ENCODE measurements around the gene TTLL11.

The TTLL11 gene

DNA sequence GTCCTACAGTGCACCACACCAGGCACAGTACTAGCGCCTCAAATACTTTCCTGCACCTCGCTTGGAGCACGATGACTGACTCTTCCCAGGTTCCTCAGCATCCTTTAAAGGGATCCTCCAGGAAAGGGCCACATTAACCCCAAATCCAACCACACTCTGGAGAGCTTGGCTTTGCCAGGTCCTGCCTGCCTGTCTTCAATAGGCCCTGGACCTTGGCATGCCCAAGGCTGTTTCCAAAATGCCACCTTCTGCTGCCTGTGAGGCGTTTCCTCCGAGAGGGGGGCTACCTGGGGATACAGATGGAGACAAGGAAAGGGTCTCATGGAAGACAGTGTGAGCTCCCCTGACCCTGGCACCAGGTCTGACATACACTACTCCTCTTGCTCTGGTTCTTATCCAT lies 271.8 kb downstream of the TTLL11 start:
- H3K27ac ChIP-seq (ENCODE audit: low read depth, low read length): no peak overlapping the region
- no peaks in the 10 kb centered on the region for H3K27me3 ChIP-seq (ENCODE audit: control insufficient read depth, low read length)
- no peaks in the 10 kb centered on the region for H3K9me3 ChIP-seq (ENCODE audit: control insufficient read depth, insufficient read depth, low read length)
- no peak overlapping the region for H3K4me2 ChIP-seq (ENCODE audit: low read length)
- TF ChIP-seq, protein P1, sequence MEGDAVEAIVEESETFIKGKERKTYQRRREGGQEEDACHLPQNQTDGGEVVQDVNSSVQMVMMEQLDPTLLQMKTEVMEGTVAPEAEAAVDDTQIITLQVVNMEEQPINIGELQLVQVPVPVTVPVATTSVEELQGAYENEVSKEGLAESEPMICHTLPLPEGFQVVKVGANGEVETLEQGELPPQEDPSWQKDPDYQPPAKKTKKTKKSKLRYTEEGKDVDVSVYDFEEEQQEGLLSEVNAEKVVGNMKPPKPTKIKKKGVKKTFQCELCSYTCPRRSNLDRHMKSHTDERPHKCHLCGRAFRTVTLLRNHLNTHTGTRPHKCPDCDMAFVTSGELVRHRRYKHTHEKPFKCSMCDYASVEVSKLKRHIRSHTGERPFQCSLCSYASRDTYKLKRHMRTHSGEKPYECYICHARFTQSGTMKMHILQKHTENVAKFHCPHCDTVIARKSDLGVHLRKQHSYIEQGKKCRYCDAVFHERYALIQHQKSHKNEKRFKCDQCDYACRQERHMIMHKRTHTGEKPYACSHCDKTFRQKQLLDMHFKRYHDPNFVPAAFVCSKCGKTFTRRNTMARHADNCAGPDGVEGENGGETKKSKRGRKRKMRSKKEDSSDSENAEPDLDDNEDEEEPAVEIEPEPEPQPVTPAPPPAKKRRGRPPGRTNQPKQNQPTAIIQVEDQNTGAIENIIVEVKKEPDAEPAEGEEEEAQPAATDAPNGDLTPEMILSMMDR (IDR thresholded peaks at IDR 0.05; ENCODE audit: low read depth, low read length, poor library complexity, severe bottlenecking): no peak
- TF ChIP-seq EZH2phosphoT487 (IDR thresholded peaks at IDR 0.05; ENCODE audit: borderline replicate concordance, low read length): no peak
- H4K20me1 ChIP-seq (ENCODE audit: control insufficient read depth, insufficient read depth, low read depth, low read length): no peaks in the 10 kb centered on the region
- no peak overlapping the region for H3K4me3 ChIP-seq (ENCODE audit: low read length)
- no peaks in the 10 kb centered on the region for H3F3A ChIP-seq (ENCODE audit: control insufficient read depth, insufficient read depth)
- no peaks in the 10 kb centered on the region for H3K36me3 ChIP-seq (ENCODE audit: control insufficient read depth, low read length)
- no peaks in the 10 kb centered on the region for H3K79me2 ChIP-seq (ENCODE audit: control insufficient read depth, low read length)
- H3K4me1 ChIP-seq (ENCODE audit: control insufficient read depth, low read length): peaks cover 19% of the 10 kb centered on the region
- H3K9me2 ChIP-seq (replicated peaks; ENCODE audit: control insufficient read depth, low read length): no peaks in the 10 kb centered on the region

GRCh38 chr9:121820286-121821005 lies 272.7 kb downstream of the TTLL11 start:
- Histone ChIP-seq H3K4me3 (ENCODE audit: low read length) (no peak overlapping the region), H4K20me1 (ENCODE audit: control insufficient read depth, insufficient read depth, low read depth, low read length) (no peaks in the 10 kb centered on the region), H3K4me1 (ENCODE audit: control insufficient read depth, low read length) (peaks cover 19% of the 10 kb centered on the region), H3K79me2 (ENCODE audit: control insufficient read depth, low read length) (no peaks in the 10 kb centered on the region), H3K9me2 (replicated peaks; ENCODE audit: control insufficient read depth, low read length) (no peaks in the 10 kb centered on the region), H3K9me3 (ENCODE audit: control insufficient read depth, insufficient read depth, low read length) (no peaks in the 10 kb centered on the region), H3K27ac (ENCODE audit: low read depth, low read length) (no peak overlapping the region), H3F3A (ENCODE audit: control insufficient read depth, insufficient read depth) (no peaks in the 10 kb centered on the region), H3K27me3 (ENCODE audit: control insufficient read depth, low read length) (no peaks in the 10 kb centered on the region), H3K36me3 (ENCODE audit: control insufficient read depth, low read length) (no peaks in the 10 kb centered on the region), H3K4me2 (ENCODE audit: low read length) (peak overlapping the region; percentile 46; the same call in 1 of the 2 replicates)
- no peak for TF ChIP-seq EZH2phosphoT487 (IDR thresholded peaks at IDR 0.05; ENCODE audit: borderline replicate concordance, low read length)
- TF ChIP-seq, protein P1 (IDR thresholded peaks at IDR 0.05; ENCODE audit: low read depth, low read length, poor library complexity, severe bottlenecking): no peak

DNA sequence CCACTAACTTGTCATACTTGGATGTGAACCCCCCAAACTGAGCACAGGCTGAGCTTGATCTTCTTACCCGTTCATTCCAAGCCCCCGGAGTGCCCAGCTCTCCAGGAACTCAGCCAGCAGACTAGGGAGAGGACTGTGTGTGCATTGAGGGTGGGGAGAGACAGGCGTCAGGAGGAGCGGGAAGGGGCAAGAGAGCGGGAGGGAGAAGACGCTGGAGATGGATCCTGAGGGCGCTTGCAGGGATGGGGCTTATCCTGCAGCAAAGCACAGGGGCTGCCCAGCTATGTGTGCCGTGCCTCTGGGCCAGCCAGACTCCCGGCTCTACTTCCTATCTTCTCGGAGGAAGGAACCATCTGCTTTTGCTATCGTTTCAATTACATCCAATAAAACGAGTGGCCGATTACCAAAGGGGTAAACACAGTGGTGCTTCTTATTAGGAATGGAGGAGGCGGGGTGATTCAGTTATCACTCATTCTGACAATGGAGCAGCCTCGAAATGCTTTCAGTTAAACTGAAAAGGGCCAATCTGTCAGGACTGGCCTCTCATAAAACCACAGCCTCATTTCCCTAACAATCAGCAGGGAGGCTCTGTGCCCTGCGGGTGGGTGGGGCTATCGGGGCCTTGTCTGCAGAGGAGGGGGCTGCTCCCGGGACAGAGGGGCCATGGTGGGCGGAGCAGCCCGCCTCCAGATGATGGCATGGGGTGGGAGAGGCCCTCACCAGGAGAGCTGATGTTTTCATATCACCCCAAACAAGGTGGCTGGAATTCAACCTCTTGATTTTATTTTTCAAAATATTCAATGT lies 273.5 kb downstream of the TTLL11 start:
- peaks cover 19% of the 10 kb centered on the region for H3K4me1 ChIP-seq (ENCODE audit: control insufficient read depth, low read length)
- TF ChIP-seq, protein P1 (IDR thresholded peaks at IDR 0.05; ENCODE audit: low read depth, low read length, poor library complexity, severe bottlenecking): no peak
- TF ChIP-seq EZH2phosphoT487 (IDR thresholded peaks at IDR 0.05; ENCODE audit: borderline replicate concordance, low read length): no peak
- no peaks in the 10 kb centered on the region for H3F3A ChIP-seq (ENCODE audit: control insufficient read depth, insufficient read depth)
- no peak overlapping the region for H3K4me3 ChIP-seq (ENCODE audit: low read length)
- peak overlapping the region; percentile 46 for H3K4me2 ChIP-seq (ENCODE audit: low read length)
- no peaks in the 10 kb centered on the region for H4K20me1 ChIP-seq (ENCODE audit: control insufficient read depth, insufficient read depth, low read depth, low read length)
- H3K27me3 ChIP-seq (ENCODE audit: control insufficient read depth, low read length): no peaks in the 10 kb centered on the region
- no peaks in the 10 kb centered on the region for H3K79me2 ChIP-seq (ENCODE audit: control insufficient read depth, low read length)
- H3K36me3 ChIP-seq (ENCODE audit: control insufficient read depth, low read length): no peaks in the 10 kb centered on the region
- H3K9me3 ChIP-seq (ENCODE audit: control insufficient read depth, insufficient read depth, low read length): no peaks in the 10 kb centered on the region
- H3K9me2 ChIP-seq (replicated peaks; ENCODE audit: control insufficient read depth, low read length): no peaks in the 10 kb centered on the region
- H3K27ac ChIP-seq (ENCODE audit: low read depth, low read length): no peak overlapping the region

Data from DOHH2 (cell line).